Body of pancreas (tissue), 4 donors: ENCODE data around the gene JAG2. TPM values are rescaled to one million over a fixed set of nuclear protein-coding genes. Genes with fewer than 3 reads are reported as not detected.

Experiments
- ATAC-seq: fragments of 150-250 bp; one replicate; pipeline ENCODE4 v1.9.1; 2016
- DNase-seq, 4 donors: peaks; one replicate each; pipeline ENCODE4 v3.0.0-alpha.2; 2019
- H3K27ac ChIP-seq, 4 donors: fragments of 200-600 bp; sonication (generic); 1 replicate in 3 of 4; 2 replicates in 1 of 4; pipeline versions ENCODE4 v1.5.1 to v1.6.1; 2016 to 2019; ENCODE audit warnings: mild to moderate bottlenecking in 1 of 4, mixed read lengths in 1 of 4, moderate library complexity in 1 of 4
- H3K27me3 ChIP-seq, 2 donors: fragments of 200-600 bp; sonication (generic); one replicate each; pipeline ENCODE4 v1.6.0; 2016; ENCODE audit warnings: mild to moderate bottlenecking in 1 of 2
- H3K36me3 ChIP-seq, 2 donors: fragments of 200-600 bp; sonication (generic); replicated peaks in 1 of 2; 2 replicates each; pipeline ENCODE4 v1.5.1; 2016; ENCODE audit warnings: low read depth in 2 of 2; ENCODE audit not compliant: insufficient read depth in 1 of 2
- H3K4me1 ChIP-seq: fragments of 200-600 bp; sonication (generic); one replicate; pipeline ENCODE4 v1.6.0; 2016
- H3K4me3 ChIP-seq, 2 donors: fragments of 200-600 bp; sonication (generic); 1 replicate in 1 of 2; 2 replicates in 1 of 2; pipeline ENCODE4 v1.5.1; 2016 to 2019
- H3K9me3 ChIP-seq, 3 donors: fragments of 200-600 bp; sonication (generic); 1 replicate in 2 of 3; 2 replicates in 1 of 3; pipeline ENCODE4 v1.5.1; 2016
- POLR2A ChIP-seq, 3 donors: fragments of 450-650 bp; IDR thresholded peaks; one replicate each; pipeline ENCODE4 v1.6.1; 2016; ENCODE audit warnings: antibody characterized with exemption in 3 of 3, mild to moderate bottlenecking in 2 of 3
- WGBS, 2 donors: methylation state at CpG; one replicate each; pipeline ENCODE4 v1.1.5; 2017; 5-methylcytosine and 5-hydroxymethylcytosine counted together
- intact Hi-C: fragments of 100-400 bp; cut with DNase I; formaldehyde crosslinking; loops from one replicate; pipeline ENCODE4 v1.15.1; 2023
- total RNA-seq, 2 donors: library from RNA; depleted of rRNA; stranded (reverse); fragments of >200 nt; gene quantifications; one replicate each; pipeline ENCODE4 v1.1.0, GENCODE V29; 2016
- TF ChIP-seq, protein P1 (sequence below), 7 experiments: fragments of 450-650 bp in 4 of 7; fragments of 200-600 bp in 3 of 7; sonication (generic) in 3 of 7; IDR thresholded peaks; one replicate each; pipeline ENCODE4 v1.5.1; 2016 to 2019; ENCODE audit warnings: antibody characterized with exemption in 7 of 7

JAG2 gene
- total RNA-seq, 2 donors from 2014 or later: 13.5 to 36.3 TPM

- no peak for ATAC-seq
- WGBS, 2 donors: 48 to 60% methylated on average over 5 to 20 of the region's 20 CpGs
- intact Hi-C loops: loop anchor here (5.0 kb wide), 2 partner anchors 80 to 145 kb away; no protein-coding TSS in a partner anchor
Observed at GRCh38 chr14:105201925-105202513, 33.4 kb upstream of the JAG2 start.

GRCh38 chr14:105201156-105201924 is 32.8 kb upstream of the JAG2 start:
- WGBS, 2 donors: 43 to 83% methylated on average over 1 to 27 of the region's 28 CpGs
- Histone ChIP-seq H3K9me3 (no peaks in the 10 kb centered on the region), H3K4me3 (no peak overlapping the region), H3K27me3 (peaks cover 0 to 36% of the 10 kb centered on the region in 2 donors), H3K4me1 (peaks cover 50% of the 10 kb centered on the region), H3K27ac (no peak overlapping the region), H3K36me3 (no peaks in the 10 kb centered on the region)
- DNase-seq: no peak
- no peak for TF ChIP-seq POLR2A (IDR thresholded peaks at IDR 0.05)
- TF ChIP-seq, protein P1, sequence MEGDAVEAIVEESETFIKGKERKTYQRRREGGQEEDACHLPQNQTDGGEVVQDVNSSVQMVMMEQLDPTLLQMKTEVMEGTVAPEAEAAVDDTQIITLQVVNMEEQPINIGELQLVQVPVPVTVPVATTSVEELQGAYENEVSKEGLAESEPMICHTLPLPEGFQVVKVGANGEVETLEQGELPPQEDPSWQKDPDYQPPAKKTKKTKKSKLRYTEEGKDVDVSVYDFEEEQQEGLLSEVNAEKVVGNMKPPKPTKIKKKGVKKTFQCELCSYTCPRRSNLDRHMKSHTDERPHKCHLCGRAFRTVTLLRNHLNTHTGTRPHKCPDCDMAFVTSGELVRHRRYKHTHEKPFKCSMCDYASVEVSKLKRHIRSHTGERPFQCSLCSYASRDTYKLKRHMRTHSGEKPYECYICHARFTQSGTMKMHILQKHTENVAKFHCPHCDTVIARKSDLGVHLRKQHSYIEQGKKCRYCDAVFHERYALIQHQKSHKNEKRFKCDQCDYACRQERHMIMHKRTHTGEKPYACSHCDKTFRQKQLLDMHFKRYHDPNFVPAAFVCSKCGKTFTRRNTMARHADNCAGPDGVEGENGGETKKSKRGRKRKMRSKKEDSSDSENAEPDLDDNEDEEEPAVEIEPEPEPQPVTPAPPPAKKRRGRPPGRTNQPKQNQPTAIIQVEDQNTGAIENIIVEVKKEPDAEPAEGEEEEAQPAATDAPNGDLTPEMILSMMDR (IDR thresholded peaks at IDR 0.05): peak in 3 of 7 experiments; percentile 10 to 38 (median 22)
- intact Hi-C loops: loop anchor here (5.0 kb wide), 2 partner anchors 81 to 146 kb away; no protein-coding TSS in a partner anchor
- ATAC-seq: no peak

More at GRCh38 chr14:105201925-105202513, 33.4 kb upstream of the JAG2 start:
- TF ChIP-seq POLR2A (IDR thresholded peaks at IDR 0.05): no peak
- TF ChIP-seq, protein P1 (IDR thresholded peaks at IDR 0.05): no peak
- H3K27ac ChIP-seq: no peak overlapping the region
- H3K36me3 ChIP-seq: no peaks in the 10 kb centered on the region
- H3K9me3 ChIP-seq: no peaks in the 10 kb centered on the region
- no peak overlapping the region for H3K4me3 ChIP-seq
- no peak for DNase-seq
- H3K27me3 ChIP-seq: peaks cover 0 to 30% of the 10 kb centered on the region in 2 donors
- H3K4me1 ChIP-seq: peaks cover 50% of the 10 kb centered on the region

- 71 to 74% methylated on average over 16 of the region's 16 CpGs for WGBS, 2 donors
- peaks cover 0 to 43% of the 10 kb centered on the region in 2 donors for H3K27me3 ChIP-seq
- intact Hi-C loops: loop anchor here (5.0 kb wide), 2 partner anchors 82 to 147 kb away; no protein-coding TSS in a partner anchor
- no peak overlapping the region for H3K27ac ChIP-seq
- ATAC-seq: no peak
- H3K4me1 ChIP-seq: peaks cover 50% of the 10 kb centered on the region
- H3K4me3 ChIP-seq: no peak overlapping the region
- TF ChIP-seq, protein P1 (IDR thresholded peaks at IDR 0.05): no peak
- no peak for TF ChIP-seq POLR2A (IDR thresholded peaks at IDR 0.05)
- no peaks in the 10 kb centered on the region for H3K9me3 ChIP-seq
- H3K36me3 ChIP-seq: no peaks in the 10 kb centered on the region
- DNase-seq: no peak
Observed at GRCh38 chr14:105200641-105201040, 32.1 kb upstream of the JAG2 start.

DNA sequence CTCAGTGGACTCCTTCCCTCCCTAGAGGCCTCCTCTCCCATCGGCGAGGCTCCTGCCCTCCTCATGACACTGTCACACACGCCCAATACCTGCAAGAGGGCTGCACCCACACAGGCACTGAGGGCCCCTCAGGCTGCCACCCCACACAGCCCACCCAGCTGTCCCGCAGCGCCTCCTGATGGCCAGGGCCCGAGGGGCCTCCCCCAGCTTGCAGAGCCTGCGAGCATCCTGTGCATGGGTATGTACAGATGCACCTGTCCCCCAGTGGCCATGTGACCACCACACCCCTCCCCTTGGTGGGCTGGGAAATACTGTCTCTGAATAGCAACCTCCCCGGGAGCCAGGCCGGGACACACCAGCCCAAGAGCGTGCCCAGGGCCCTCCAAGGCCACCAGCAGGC is 31.5 kb upstream of the JAG2 start:
- ATAC-seq (no peak), DNase-seq (no peak)
- intact Hi-C loops: loop anchor here (5.0 kb wide), 2 partner anchors 82 to 147 kb away; no protein-coding TSS in a partner anchor
- 64 to 65% methylated on average over 9 to 10 of the region's 10 CpGs for WGBS, 2 donors
- H3K4me1 ChIP-seq: peaks cover 44% of the 10 kb centered on the region
- peaks cover 0 to 46% of the 10 kb centered on the region in 2 donors for H3K27me3 ChIP-seq
- H3K27ac ChIP-seq: no peak overlapping the region
- no peaks in the 10 kb centered on the region for H3K36me3 ChIP-seq
- H3K9me3 ChIP-seq: no peaks in the 10 kb centered on the region
- H3K4me3 ChIP-seq: no peak overlapping the region
- TF ChIP-seq POLR2A (IDR thresholded peaks at IDR 0.05): no peak
- TF ChIP-seq, protein P1 (IDR thresholded peaks at IDR 0.05): no peak
